Type B pancreatic cell (in vitro differentiated cells): ENCODE results near the gene ACAT2. TPM values are rescaled to one million over a fixed set of nuclear protein-coding genes. Genes with fewer than 3 reads are reported as not detected.

Source experiments
- DNase-seq: peaks from one replicate; pipeline ENCODE4 v3.0.0; 2021; ENCODE audit warnings: mixed read lengths; ENCODE audit not compliant: unreplicated experiment; ENCODE audit errors: extremely low spot score
- H3K27ac Mint-ChIP-seq: 2 replicates; pipeline ENCODE4 v1.8.0; 2021; ENCODE audit warnings: mild to moderate bottlenecking, mixed read lengths
- H3K27me3 Mint-ChIP-seq: 2 replicates; pipeline ENCODE4 v1.8.0; 2021; ENCODE audit warnings: mixed read lengths
- H3K36me3 Mint-ChIP-seq: 2 replicates; pipeline ENCODE4 v1.8.0; 2021; ENCODE audit warnings: mixed read lengths
- H3K4me1 Mint-ChIP-seq: one replicate; pipeline ENCODE4 v1.8.0; 2021; ENCODE audit warnings: mixed read lengths; ENCODE audit not compliant: unreplicated experiment
- H3K4me3 Mint-ChIP-seq: 2 replicates; pipeline ENCODE4 v1.8.0; 2021; ENCODE audit warnings: mild to moderate bottlenecking, mixed read lengths
- H3K9me3 Mint-ChIP-seq: 2 replicates; pipeline ENCODE4 v1.8.0; 2021; ENCODE audit warnings: mixed read lengths
- total RNA-seq: library from RNA; stranded (reverse); gene quantifications from 2 replicates; pipeline ENCODE4 v1.2.1, GENCODE V29; 2021; ENCODE audit warnings: low replicate concordance
- TF ChIP-seq, protein P1 (sequence below): fragments of 200-600 bp; sonication (generic); conservative IDR thresholded peaks from 2 replicates; pipeline ENCODE4 v1.5.0; 2021; ENCODE audit warnings: antibody characterized with exemption, mild to moderate bottlenecking

ACAT2 gene
- total RNA-seq, 1 donor from 2014 or later: 67.4 TPM

- no peak overlapping the region for H3K27ac Mint-ChIP-seq
- TF ChIP-seq, protein P1, sequence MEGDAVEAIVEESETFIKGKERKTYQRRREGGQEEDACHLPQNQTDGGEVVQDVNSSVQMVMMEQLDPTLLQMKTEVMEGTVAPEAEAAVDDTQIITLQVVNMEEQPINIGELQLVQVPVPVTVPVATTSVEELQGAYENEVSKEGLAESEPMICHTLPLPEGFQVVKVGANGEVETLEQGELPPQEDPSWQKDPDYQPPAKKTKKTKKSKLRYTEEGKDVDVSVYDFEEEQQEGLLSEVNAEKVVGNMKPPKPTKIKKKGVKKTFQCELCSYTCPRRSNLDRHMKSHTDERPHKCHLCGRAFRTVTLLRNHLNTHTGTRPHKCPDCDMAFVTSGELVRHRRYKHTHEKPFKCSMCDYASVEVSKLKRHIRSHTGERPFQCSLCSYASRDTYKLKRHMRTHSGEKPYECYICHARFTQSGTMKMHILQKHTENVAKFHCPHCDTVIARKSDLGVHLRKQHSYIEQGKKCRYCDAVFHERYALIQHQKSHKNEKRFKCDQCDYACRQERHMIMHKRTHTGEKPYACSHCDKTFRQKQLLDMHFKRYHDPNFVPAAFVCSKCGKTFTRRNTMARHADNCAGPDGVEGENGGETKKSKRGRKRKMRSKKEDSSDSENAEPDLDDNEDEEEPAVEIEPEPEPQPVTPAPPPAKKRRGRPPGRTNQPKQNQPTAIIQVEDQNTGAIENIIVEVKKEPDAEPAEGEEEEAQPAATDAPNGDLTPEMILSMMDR: no peak
- no peaks in the 10 kb centered on the region for H3K9me3 Mint-ChIP-seq
- H3K4me3 Mint-ChIP-seq: no peak overlapping the region
- H3K36me3 Mint-ChIP-seq: peaks cover 28% of the 10 kb centered on the region
- no peaks in the 10 kb centered on the region for H3K4me1 Mint-ChIP-seq
- no peak for DNase-seq
- H3K27me3 Mint-ChIP-seq: no peaks in the 10 kb centered on the region
Observed at GRCh38 chr6:159751448-159751847, 10.4 kb upstream of the ACAT2 start.

- Mint-ChIP-seq H3K9me3 (no peaks in the 10 kb centered on the region), H3K27ac (no peak overlapping the region), H3K36me3 (peaks cover 32% of the 10 kb centered on the region)
Observed at GRCh38 chr6:159753081-159753872, 8.6 kb upstream of the ACAT2 start.

DNA sequence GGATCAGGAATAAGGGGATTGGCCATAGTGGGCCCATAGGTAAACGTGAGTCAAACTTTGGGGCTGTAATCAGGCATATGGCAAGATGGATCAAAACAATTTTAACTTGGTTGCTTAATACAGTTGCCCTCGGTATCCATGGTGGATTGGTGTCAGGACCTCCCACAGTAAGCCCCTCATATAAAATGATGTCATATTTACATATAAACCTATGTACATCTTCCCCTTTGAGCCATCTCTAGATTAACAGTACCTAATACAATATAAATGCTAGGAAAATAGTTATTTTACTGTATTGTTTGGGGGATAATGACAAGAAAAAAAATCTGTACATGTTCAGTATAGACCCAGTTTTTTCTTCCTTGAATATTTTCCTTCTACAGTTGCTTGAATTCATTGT is 7.4 kb upstream of the ACAT2 start:
- H3K36me3 Mint-ChIP-seq: peaks cover 32% of the 10 kb centered on the region

More at GRCh38 chr6:159753081-159753872, 8.6 kb upstream of the ACAT2 start:
- Mint-ChIP-seq H3K27me3 (no peaks in the 10 kb centered on the region), H3K4me3 (no peak overlapping the region), H3K4me1 (no peaks in the 10 kb centered on the region)
- DNase-seq: no peak
- TF ChIP-seq, protein P1: no peak

DNA sequence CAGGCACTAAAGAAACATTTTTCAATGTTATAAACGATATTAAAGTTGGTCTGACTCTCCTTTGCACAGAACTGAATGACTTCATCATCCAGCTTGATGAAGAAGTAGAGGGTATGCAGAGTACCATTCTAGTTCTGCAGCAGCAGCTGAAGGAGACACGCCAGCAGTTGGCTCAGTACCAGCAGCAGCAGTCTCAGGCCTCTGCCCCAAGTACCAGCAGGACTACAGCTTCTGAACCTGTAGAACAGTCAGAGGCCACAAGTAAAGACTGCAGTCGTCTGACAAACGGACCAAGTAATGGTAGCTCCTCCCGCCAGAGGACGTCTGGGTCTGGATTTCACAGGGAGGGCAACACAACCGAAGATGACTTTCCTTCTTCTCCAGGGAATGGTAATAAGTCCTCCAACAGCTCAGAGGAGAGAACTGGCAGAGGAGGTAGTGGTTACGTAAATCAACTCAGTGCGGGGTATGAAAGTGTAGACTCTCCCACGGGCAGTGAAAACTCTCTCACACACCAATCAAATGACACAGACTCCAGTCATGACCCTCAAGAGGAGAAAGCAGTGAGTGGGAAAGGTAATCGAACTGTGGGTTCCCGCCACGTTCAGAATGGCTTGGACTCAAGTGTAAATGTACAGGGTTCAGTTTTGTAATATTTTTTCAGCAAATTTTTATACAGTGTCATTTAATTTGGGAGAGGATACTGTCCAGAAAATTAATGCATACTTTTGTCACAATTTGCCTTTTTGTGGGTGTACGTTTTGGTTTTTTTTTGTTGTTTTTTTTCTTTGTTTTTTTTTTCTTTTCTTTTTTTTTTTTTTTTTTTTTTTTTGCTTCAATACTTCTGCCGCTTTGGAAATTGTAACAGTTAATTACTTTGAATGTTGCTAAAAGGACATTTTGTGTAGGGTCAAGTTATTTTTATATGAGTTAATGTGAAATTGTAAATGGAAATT is 6.6 kb upstream of the ACAT2 start:
- no peak for DNase-seq
- Mint-ChIP-seq H3K27ac (no peak overlapping the region), H3K4me1 (peaks cover 6% of the 10 kb centered on the region), H3K27me3 (no peaks in the 10 kb centered on the region), H3K4me3 (no peak overlapping the region), H3K36me3 (peaks cover 35% of the 10 kb centered on the region), H3K9me3 (no peaks in the 10 kb centered on the region)
- TF ChIP-seq, protein P1: no peak

More for the DNA sequence above, 7.4 kb upstream of the ACAT2 start:
- TF ChIP-seq, protein P1: no peak
- H3K27me3 Mint-ChIP-seq: no peaks in the 10 kb centered on the region
- DNase-seq: no peak
- H3K4me3 Mint-ChIP-seq: no peak overlapping the region
- H3K27ac Mint-ChIP-seq: no peak overlapping the region
- H3K9me3 Mint-ChIP-seq: no peaks in the 10 kb centered on the region
- no peaks in the 10 kb centered on the region for H3K4me1 Mint-ChIP-seq

DNA sequence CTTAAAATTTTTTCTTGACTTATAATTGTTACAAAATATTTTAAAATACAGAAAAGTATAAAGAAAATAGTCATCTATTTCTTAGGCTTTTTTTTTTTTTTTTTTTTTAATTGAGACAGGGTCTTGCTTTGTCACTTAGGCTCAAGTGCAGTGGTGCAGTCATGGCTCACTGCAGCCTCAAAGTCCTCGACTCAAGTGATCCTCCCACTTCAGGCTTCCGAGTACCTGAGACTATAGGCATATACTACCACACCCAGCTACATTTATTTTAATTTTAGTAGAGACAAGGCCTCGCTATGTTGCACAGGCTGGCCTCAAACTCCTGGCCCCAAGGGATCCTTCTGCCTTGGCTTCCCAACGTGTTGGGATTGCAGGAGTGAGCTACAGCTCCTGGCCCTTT is 5.3 kb upstream of the ACAT2 start:
- Mint-ChIP-seq H3K36me3 (peaks cover 35% of the 10 kb centered on the region), H3K9me3 (no peaks in the 10 kb centered on the region), H3K27ac (no peak overlapping the region), H3K27me3 (no peaks in the 10 kb centered on the region), H3K4me1 (peaks cover 16% of the 10 kb centered on the region), H3K4me3 (no peak overlapping the region)
- DNase-seq: no peak
- TF ChIP-seq, protein P1: no peak
